Activated naive CD4-positive, alpha-beta T cell treated with anti-CD3 and anti-CD28 coated beads, Interleukin-2, amount 10 ng/mL, durations not matched to agents 7 days and 5 days (primary cell): ENCODE data around the gene ZNF385D.

Experiments used
- CTCF ChIA-PET: fragments of 350-600 bp; sonication (Branson Sonifier 250); formaldehyde crosslinking; loops from one replicate; lab custom pipeline; 2021; ENCODE audit warnings: antibody characterized with exemption; lab: Charles Lee
- DNase-seq: peaks from one replicate; pipeline ENCODE4 v3.0.0-alpha.2; 2020
- H3K27ac Mint-ChIP-seq: one replicate; pipeline ENCODE4 v1.8.0; 2021; ENCODE audit warnings: mild to moderate bottlenecking, moderate library complexity, mixed read lengths
- H3K27me3 Mint-ChIP-seq: one replicate; pipeline ENCODE4 v1.8.0; 2021; ENCODE audit warnings: mild to moderate bottlenecking, mixed read lengths
- H3K36me3 Mint-ChIP-seq: one replicate; pipeline ENCODE4 v1.8.0; 2021; ENCODE audit warnings: mixed read lengths
- H3K4me1 Mint-ChIP-seq: one replicate; pipeline ENCODE4 v1.8.0; 2021; ENCODE audit warnings: mixed read lengths
- H3K4me3 Mint-ChIP-seq: one replicate; pipeline ENCODE4 v1.8.0; 2021; ENCODE audit warnings: mild to moderate bottlenecking, moderate library complexity, mixed read lengths
- H3K9me3 Mint-ChIP-seq: one replicate; pipeline ENCODE4 v1.8.0; 2021; ENCODE audit warnings: mixed read lengths

ZNF385D gene, protein sequence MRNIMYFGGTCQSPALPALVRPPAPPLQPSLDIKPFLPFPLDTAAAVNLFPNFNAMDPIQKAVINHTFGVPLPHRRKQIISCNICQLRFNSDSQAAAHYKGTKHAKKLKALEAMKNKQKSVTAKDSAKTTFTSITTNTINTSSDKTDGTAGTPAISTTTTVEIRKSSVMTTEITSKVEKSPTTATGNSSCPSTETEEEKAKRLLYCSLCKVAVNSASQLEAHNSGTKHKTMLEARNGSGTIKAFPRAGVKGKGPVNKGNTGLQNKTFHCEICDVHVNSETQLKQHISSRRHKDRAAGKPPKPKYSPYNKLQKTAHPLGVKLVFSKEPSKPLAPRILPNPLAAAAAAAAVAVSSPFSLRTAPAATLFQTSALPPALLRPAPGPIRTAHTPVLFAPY

DNA sequence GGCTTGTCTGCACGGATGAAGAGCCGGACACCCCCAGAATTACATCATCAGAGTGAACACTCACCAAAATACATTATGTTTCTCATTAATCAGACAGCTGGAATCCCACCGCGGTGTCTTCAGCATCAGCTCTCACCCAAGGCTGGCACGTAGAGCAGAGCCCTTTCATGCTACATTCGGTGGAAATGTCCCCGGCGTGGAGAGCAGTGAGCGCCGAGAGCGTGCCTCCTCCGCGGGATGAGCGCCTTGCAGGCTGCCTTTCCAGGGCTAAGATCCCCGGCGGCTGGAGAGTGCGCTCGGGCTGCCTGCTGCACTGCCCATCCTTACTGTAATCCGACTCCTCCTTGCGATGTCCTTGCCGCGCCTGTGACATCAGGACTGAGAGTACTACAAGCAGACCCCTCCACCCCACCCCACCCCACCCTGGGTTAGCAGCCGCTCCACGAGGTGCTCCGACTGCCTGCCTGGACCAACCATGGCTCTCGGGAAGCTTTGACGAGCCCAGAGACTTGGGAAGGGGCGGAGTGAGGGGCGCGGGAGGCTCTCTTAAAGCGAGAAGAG is at the start of gene ZNF385D:
Gene ZNF385D (minus strand): TSS at position 380 of the 561 bp plus-strand sequence. CDS start 294 bp downstream, at position 86.
- H3K4me1 Mint-ChIP-seq = no peaks in the 10 kb centered on the region
- H3K4me3 Mint-ChIP-seq = no peak within 1 kb of the TSS
- no peak within 1 kb of the TSS for H3K27ac Mint-ChIP-seq
- H3K9me3 Mint-ChIP-seq = peaks cover under 1% of the 10 kb centered on the region
- H3K36me3 Mint-ChIP-seq = no peaks in the 10 kb centered on the region
- no peaks in the 10 kb centered on the region for H3K27me3 Mint-ChIP-seq
- no peak for DNase-seq
- CTCF ChIA-PET = no interaction called here

DNA sequence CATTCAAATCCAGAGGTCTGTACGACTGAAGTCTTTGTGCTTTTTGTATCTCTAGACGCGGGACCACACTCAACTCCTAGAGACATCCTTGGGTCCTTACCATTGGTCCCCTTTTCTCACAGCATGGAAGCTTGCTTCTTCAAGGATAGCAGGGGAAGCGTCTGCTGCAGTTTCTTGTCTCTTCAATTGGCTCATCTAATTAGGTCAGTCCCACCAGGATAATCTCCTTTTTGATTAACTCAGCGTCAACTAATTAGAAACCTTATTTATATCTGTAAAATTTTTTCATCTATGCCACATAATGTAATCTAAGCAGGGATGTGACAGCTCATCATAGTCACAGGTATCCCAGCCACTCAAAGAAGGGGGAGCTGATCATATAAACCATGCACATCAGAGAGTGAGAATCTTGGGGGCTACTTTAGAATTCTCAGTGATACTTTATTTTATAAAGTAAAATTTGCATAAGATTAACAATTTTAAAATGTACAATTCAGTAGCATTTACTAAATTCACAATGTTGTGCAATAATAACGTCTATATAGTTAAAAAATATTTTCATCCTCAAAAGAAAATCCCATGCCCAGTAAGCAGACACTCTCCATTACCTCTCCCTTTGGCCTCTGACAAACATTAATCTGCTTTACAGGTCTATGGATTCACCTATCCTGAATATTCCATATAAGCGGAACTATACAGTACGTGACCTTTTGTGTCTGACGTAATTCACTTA is 47.5 kb upstream of the ZNF385D start:
- peaks cover 11% of the 10 kb centered on the region for H3K9me3 Mint-ChIP-seq
- CTCF ChIA-PET = no interaction called here

DNA sequence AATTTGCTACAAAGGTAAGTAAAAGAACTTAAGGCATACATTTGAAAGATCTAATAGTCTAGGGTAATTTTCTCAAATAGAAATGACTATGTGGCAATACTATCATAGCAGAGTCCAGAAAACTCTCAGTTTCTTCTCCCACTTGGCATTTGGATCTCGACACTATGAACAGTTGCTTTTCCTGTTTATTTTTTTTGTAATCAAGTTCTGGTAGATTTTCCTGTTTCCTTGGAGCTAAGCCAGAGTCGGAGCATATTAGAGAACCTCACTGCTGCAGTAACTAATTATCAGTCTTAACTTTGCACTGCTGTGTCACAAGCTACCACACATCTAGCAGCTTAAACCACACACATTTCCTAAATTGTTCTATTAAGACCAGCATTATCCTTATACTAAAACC is 44.9 kb upstream of the ZNF385D start:
- CTCF ChIA-PET = no interaction called here
- peaks cover 8% of the 10 kb centered on the region for H3K9me3 Mint-ChIP-seq
- H3K4me1 Mint-ChIP-seq = no peaks in the 10 kb centered on the region
- no peak overlapping the region for H3K27ac Mint-ChIP-seq
- no peak for DNase-seq
- no peaks in the 10 kb centered on the region for H3K27me3 Mint-ChIP-seq
- H3K4me3 Mint-ChIP-seq = no peak overlapping the region
- H3K36me3 Mint-ChIP-seq = no peaks in the 10 kb centered on the region

More for the DNA sequence above, 47.5 kb upstream of the ZNF385D start:
- H3K27ac Mint-ChIP-seq = no peak overlapping the region
- no peak for DNase-seq
- H3K4me3 Mint-ChIP-seq = no peak overlapping the region
- H3K27me3 Mint-ChIP-seq = no peaks in the 10 kb centered on the region
- no peaks in the 10 kb centered on the region for H3K4me1 Mint-ChIP-seq
- no peaks in the 10 kb centered on the region for H3K36me3 Mint-ChIP-seq

DNA sequence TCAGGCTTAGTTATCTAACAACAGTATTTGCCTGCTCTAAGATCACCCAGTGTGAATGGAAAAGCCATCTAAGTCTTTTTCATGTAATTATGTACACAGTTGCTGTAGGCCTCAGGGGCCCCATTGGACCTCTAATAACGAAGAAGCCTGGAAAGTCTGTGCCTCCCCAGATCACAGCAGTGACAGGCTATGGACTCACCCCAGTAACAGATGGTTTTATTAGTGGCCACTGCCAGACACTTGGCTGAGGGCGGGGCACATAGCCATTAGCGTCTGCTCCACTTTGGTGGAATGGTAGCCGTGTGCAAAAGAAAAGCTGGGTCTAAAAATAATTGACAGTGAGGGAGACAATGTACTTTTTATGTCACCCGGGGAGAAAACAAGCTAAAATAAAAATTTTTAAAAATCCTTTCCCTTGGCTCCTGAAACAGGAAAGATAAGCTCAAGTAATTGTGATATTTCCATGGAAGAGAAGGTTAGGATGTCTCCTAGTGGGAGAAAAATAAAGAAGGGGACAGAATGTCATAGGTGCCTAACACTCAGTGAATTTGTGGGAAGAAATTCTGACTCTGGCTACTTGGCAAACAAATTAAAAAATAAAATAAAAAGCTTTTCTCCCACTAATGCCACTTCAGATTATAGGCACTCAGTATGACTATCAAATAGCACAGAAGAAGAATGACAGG is 44.3 kb upstream of the ZNF385D start:
- Mint-ChIP-seq H3K27me3 (no peaks in the 10 kb centered on the region), H3K36me3 (no peaks in the 10 kb centered on the region), H3K9me3 (peaks cover 8% of the 10 kb centered on the region), H3K4me3 (no peak overlapping the region), H3K4me1 (no peaks in the 10 kb centered on the region), H3K27ac (no peak overlapping the region)
- CTCF ChIA-PET = no interaction called here
- DNase-seq = no peak

DNA sequence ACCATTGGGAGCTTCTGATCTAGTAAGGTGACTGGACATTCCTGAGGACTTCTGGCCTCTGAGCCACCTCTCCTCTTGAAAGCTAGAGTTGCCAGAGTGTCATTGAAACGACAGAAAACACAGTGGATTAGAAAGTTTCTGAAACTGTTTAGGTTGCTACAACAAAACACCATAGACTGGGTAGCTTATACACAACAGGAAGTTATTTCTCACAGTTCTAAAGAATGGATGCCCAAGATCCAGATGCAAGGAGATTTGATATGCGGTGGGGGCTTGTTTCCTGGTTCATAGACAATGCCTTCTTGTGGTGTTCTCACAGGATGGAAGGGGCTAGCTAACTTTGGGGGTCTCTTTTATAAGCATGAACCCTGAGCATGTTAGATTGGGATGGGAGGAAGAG is 43.3 kb upstream of the ZNF385D start:
- Mint-ChIP-seq H3K4me3 (no peak overlapping the region), H3K9me3 (peaks cover 8% of the 10 kb centered on the region), H3K36me3 (no peaks in the 10 kb centered on the region), H3K27me3 (no peaks in the 10 kb centered on the region), H3K27ac (no peak overlapping the region), H3K4me1 (no peaks in the 10 kb centered on the region)
- CTCF ChIA-PET = no interaction called here
- no peak for DNase-seq

DNA sequence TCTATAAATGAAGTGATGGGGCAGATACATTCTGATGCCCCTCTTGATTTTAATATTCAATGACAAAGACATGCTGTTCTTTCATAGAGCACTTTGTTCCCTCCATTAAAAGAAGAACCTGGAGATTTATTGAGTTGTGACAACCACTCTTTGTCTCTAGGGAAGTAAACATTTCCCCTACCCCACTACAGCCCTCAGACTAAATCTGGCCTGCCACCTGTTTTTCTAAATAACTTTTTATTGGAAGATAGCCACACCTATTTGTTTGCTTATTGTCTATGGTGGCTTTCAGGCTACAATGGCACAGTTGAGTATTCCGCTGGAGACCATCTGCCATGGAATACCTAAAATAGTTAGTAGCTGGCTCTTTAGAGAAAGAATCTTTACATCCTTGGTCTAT is 41.2 kb upstream of the ZNF385D start:
- Mint-ChIP-seq H3K9me3 (peaks cover 6% of the 10 kb centered on the region), H3K27ac (no peak overlapping the region), H3K36me3 (no peaks in the 10 kb centered on the region), H3K4me3 (no peak overlapping the region), H3K4me1 (no peaks in the 10 kb centered on the region), H3K27me3 (no peaks in the 10 kb centered on the region)
- no peak for DNase-seq
- CTCF ChIA-PET = no interaction called here

DNA sequence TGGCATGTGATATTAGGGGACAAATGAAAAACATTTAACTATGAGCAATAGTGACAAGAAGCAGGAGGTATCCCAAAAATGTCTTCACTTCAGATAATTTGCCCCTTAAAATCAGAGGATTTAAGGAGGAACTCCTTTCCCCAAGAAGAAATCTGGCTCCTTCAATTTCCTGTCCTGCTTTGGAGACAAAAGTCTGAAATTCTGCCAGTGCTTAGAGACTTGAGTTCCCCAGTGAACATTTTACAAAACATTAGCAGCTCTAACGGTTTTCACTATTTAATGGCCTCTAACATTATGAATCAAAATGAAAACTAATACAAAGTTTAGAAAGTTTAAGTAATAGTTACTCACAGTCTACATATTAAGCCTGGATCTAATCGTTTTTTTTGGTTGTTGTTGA is 40.3 kb upstream of the ZNF385D start:
- H3K36me3 Mint-ChIP-seq = no peaks in the 10 kb centered on the region
- no peak overlapping the region for H3K4me3 Mint-ChIP-seq
- peaks cover 6% of the 10 kb centered on the region for H3K9me3 Mint-ChIP-seq
- no peak overlapping the region for H3K27ac Mint-ChIP-seq
- H3K4me1 Mint-ChIP-seq = no peaks in the 10 kb centered on the region
- CTCF ChIA-PET = no interaction called here
- H3K27me3 Mint-ChIP-seq = no peaks in the 10 kb centered on the region
- DNase-seq = no peak

DNA sequence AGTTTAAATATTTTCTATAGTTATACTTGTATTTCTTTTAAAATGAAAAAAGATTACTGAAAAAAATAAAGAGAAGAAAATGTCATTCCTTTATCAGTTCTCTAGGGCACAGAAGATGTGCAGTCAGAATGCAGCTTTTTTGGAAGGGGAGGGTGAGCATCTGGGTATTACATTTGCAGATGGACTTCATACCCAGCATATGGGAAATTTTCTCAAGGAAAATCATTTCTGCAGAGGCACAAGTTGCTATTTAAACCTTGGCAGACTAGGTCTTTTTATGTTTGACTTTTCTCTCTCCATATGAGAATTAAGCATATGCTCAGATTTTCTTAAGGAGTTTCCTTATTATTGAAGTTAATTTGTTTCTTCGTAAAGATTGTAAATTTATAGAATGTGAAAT is 39.5 kb upstream of the ZNF385D start:
- no peaks in the 10 kb centered on the region for H3K27me3 Mint-ChIP-seq
- peaks cover 6% of the 10 kb centered on the region for H3K9me3 Mint-ChIP-seq
- no peak for DNase-seq
- H3K4me1 Mint-ChIP-seq = no peaks in the 10 kb centered on the region
- H3K36me3 Mint-ChIP-seq = no peaks in the 10 kb centered on the region
- CTCF ChIA-PET = no interaction called here
- H3K4me3 Mint-ChIP-seq = no peak overlapping the region
- H3K27ac Mint-ChIP-seq = no peak overlapping the region

DNA sequence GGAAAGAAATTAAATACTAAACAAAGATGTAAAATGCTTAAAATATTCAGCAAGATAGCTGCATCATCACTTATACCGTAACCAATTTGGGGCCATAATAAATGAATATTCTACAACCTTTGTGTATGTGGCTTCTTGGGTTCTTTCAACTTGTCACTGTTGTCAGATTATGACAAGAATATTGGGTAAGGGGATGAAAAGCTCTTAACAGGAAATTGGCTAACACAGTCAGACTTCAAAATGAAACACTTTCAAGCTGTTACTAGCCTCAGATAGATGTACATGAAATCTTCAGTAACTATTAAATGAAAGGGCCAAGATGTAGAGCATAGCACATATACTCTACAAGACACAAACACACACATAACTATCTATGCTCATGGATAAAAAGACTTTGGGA is 38.7 kb upstream of the ZNF385D start:
- no peaks in the 10 kb centered on the region for H3K27me3 Mint-ChIP-seq
- H3K4me1 Mint-ChIP-seq = no peaks in the 10 kb centered on the region
- H3K27ac Mint-ChIP-seq = no peak overlapping the region
- no peaks in the 10 kb centered on the region for H3K36me3 Mint-ChIP-seq
- peaks cover 8% of the 10 kb centered on the region for H3K9me3 Mint-ChIP-seq
- CTCF ChIA-PET = no interaction called here
- H3K4me3 Mint-ChIP-seq = no peak overlapping the region
- DNase-seq = no peak

DNA sequence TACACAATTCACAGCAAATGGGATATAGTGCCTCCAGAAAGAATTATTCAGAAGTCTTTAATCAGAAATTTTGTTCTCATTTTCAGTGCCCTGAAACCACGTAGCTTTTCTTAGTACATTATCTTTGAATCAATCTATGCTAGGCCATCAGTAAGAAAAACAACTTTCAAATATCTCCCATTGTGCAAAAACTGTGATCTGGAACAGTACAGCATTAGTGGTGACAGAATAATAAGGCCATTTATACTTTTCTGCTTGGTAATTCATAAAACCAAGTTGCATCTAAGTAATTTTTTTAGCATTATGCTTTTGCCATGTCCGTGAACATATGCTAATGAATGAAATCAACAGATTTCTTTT is 35.4 kb upstream of the ZNF385D start:
- CTCF ChIA-PET = no interaction called here
- H3K27ac Mint-ChIP-seq = no peak overlapping the region
- no peak for DNase-seq
- peaks cover 5% of the 10 kb centered on the region for H3K9me3 Mint-ChIP-seq
- H3K36me3 Mint-ChIP-seq = no peaks in the 10 kb centered on the region
- H3K4me1 Mint-ChIP-seq = no peaks in the 10 kb centered on the region
- no peak overlapping the region for H3K4me3 Mint-ChIP-seq
- no peaks in the 10 kb centered on the region for H3K27me3 Mint-ChIP-seq

DNA sequence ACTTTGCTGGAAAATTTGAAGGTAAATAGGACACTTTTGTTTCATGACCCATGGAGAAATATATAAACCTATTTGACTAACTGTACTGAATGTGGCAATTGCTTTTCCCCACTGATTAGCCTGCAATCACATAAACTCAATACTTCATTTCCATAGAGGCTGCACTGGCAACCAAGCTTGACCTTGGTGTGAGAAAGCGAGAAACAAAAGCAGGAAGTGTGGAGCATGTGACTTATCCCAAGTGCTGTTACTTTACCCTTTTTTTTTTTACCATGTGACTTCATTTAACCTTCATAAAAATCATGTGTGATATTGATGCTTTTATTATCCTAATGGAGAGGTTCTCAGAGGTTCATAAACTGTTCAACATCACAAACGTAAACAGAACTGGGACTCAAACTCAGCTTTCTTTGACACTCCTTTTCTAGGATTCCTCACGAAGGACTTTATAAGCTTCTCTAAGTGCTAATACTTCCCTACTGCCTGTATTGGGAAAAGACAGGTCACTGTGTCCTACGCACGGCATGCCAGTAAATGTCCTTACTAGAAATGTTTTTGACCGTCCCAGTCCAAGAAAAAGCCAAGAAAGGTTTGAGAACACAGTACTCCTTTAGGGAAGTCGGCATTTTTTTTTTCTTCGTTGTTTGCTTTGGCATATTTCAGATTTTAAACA is 34.9 kb upstream of the ZNF385D start:
- no peak for DNase-seq
- Mint-ChIP-seq H3K27me3 (no peaks in the 10 kb centered on the region), H3K4me1 (no peaks in the 10 kb centered on the region), H3K36me3 (no peaks in the 10 kb centered on the region), H3K27ac (no peak overlapping the region), H3K4me3 (no peak overlapping the region), H3K9me3 (peaks cover 5% of the 10 kb centered on the region)
- CTCF ChIA-PET = no interaction called here

DNA sequence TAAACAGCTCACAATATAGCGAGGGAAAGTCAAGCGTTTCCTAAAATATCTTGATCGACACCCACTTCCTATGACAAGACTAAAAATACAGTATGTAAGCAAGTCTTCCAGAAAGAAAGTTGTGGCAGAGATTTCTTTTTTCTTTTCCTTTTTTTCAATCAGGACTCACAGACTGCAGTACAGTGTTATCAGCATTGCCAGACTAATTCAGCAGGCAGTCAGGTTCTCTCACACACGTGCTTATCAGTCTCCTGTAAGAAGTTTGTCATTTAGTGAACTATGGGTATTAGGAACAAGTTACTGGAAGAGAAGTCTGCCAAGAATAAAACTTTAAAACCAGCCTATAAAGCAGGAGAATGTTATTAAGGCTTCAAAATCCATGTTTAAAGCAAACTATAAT is 32.8 kb upstream of the ZNF385D start:
- Mint-ChIP-seq H3K27ac (no peak overlapping the region), H3K4me3 (no peak overlapping the region), H3K27me3 (no peaks in the 10 kb centered on the region), H3K36me3 (no peaks in the 10 kb centered on the region), H3K9me3 (peaks cover 7% of the 10 kb centered on the region), H3K4me1 (no peaks in the 10 kb centered on the region)
- DNase-seq = no peak
- CTCF ChIA-PET = interaction anchor here (0.7 kb wide), 1 partner anchor 17 kb away, joined by 3 read pairs; no protein-coding TSS in a partner anchor

DNA sequence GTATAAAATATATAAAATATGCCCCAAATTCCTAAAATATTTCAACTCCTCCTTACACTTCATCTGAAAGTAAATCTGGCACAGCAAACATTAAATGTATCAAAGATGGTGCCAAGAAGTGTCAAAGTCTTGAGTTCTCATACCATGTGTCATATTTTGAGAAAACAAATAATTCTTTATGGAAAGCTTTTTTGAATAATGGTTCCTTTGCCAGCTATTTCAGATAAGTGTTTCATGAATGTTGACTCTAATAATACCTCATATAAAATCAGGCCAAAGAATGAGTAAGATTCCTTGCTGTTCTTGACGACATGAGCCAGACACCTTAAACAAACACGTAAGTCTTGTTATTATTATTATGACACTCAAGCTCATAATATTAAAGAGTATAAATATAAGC is 30.3 kb upstream of the ZNF385D start:
- no peak overlapping the region for H3K27ac Mint-ChIP-seq
- no peak for DNase-seq
- H3K4me1 Mint-ChIP-seq = no peaks in the 10 kb centered on the region
- H3K4me3 Mint-ChIP-seq = no peak overlapping the region
- no peaks in the 10 kb centered on the region for H3K36me3 Mint-ChIP-seq
- no peaks in the 10 kb centered on the region for H3K27me3 Mint-ChIP-seq
- peaks cover 13% of the 10 kb centered on the region for H3K9me3 Mint-ChIP-seq
- CTCF ChIA-PET = no interaction called here

DNA sequence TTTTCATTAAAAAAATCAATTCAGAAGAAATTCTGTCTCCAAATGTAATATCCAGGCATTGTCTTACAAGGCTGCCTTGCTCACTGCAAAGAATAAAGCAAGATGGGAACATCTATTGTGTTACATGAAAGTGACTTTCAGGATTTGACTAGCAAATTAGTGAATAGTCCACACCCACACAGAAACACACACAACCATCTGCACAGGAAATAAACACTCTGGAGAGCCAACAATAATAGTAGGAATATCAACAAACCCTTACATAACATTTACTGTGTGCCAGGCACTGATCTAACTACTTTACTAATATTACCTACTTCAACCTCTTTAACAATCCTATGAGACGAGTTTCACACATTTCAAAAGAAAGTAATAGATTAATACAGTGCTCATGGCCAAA is 28.9 kb upstream of the ZNF385D start:
- H3K4me3 Mint-ChIP-seq = no peak overlapping the region
- H3K36me3 Mint-ChIP-seq = no peaks in the 10 kb centered on the region
- peaks cover 13% of the 10 kb centered on the region for H3K9me3 Mint-ChIP-seq
- H3K27me3 Mint-ChIP-seq = no peaks in the 10 kb centered on the region
- DNase-seq = no peak
- no peak overlapping the region for H3K27ac Mint-ChIP-seq
- CTCF ChIA-PET = no interaction called here
- no peaks in the 10 kb centered on the region for H3K4me1 Mint-ChIP-seq
